Measurements from ENCODE around the gene TAF5L.
"Not testable (repeated sequence)": the region's sequence is repeated elsewhere in the genome, so short reads cannot be mapped to it uniquely, and the experiment has no call there.

Gene TAF5L

DNA sequence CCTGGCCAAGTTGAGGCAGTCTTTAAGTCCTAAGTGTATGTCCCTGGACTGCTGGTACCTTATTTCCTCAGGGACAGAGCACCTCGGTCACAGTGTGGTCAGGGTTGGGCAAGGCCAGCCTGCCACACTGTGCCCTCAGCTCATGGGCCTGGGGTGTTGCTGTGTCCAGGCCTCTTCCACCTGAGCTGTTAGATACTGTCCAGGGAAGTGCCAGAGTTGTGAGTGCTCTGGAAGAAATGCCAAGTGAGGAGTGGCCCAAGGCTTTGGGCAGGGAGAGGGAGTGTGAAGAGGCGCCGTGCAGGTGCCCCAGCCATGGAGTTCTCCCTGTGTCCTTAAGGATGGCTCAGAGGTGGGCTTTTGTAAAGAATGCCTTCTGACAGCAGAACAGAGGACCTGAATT lies 15.4 kb upstream of the TAF5L start:
- DNase-seq: no peak

- DNase-seq: no peak
Measured at GRCh38 chr1:229640455-229640854, 14.5 kb upstream of the TAF5L start.

DNA sequence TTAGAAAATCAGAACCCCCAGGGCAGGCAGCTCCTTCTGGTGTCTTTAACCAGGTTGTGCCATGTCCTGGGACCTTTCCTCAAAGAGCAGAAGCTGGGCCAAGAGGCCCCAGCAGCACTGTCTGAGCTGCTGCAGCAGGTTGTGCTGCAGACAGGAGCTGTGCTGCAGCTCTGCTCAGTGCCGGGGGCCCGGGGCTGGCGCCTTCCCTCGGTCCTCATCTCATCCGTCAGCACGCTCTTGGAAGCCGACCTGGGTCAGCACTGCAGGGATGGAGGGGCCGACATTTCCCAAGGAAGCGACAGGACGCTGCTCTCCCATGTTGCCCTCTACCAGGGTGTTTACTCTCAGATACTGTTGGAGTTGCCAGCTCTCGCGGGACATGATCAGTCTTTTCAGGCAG lies 11.8 kb upstream of the TAF5L start:
- DNase-seq: no peak

DNA sequence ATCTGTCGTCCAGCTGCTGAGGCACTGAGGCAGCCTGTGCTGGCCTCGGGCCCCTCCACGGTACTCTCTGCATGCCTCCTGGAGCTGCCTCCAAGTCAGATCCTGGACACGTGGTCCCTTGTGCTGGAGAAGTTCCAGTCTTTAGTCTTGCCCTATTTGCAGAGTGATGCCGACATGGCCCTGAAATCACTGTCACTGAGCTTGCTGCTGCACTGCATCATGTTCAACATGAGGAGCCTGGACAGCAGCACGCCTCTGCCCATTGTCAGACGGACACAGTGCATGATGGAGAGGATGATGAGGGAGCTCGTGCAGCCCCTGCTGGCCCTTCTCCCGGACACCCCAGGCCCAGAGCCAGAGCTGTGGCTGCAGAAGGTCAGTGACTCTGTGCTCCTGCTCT lies 10.1 kb upstream of the TAF5L start:
- no peak for DNase-seq

DNA sequence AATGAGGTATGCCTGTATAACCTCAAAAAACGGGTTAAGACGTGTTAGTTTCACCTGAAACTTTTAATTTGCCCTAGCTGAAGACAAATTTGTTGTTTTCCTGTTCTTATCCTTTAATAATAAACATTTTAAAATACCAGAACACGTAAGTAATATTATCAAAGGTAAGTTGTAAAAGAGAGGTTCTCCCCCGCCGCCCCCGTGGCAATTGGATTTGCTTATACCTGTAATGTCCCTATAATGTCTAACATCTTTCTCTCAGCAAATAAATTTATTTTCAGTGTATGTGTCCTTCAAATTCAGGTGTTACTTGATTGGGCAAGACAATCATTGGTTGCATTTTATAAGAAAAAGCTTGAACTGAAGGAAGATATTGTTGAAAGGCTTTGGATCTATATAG lies 6.0 kb upstream of the TAF5L start:
- DNase-seq: no peak

DNA sequence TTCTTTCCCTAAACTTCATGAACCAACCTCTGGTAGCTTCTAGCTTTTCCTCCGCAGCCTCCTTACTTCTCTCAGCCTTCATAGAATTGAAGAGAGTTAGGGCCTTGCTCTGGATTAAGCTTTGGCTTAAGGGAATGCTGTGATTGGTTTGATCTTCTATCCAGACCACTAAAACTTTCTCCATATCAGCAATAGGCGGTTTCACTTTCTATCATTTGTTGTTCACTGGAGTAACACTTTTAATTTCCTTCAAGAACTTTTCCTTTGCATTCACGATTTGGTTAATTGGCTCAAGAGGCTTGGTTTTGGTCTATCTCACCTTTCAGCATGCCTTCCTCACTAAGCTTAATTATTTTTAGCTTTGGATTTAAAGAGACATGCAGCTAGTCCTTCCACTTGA lies 5.2 kb upstream of the TAF5L start:
- no peak for DNase-seq

DNA sequence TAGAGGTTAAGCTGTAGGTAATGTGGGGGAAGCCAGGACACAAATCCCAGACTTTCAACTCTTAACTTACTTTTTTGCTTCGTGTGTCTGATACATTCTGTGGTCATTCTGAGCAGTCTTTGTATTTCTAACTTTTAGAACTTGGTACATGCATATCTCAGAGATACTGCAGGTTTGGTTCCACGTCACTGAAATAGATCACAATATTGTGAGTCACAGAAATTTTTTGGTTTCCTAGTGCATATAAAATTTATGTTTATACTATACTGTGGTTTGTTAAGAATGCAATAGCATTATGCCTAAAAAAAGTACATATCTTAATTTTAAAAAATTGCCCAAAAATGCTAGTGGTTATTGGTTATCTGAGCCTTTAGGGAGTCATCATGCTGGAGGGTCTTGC lies 3.3 kb upstream of the TAF5L start:
- no peak for DNase-seq

DNA sequence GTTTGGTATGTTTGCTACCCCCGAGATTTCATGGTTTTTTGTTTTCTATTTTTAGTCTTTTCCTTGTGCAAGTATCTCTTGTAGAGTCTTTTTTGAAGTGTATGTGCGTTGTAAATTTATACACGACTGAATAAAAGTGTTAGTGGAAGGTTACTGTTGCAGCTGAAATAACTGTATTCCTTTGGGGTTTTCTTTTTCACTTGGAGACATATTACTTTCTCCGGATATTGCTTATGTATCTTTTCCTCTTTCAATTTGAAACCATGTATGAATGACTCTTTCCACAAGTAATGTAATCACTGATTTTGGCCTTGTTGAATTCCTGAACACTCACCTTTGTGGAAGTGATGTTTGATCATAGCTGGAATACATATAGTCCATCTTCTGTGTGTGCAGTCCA lies 1.1 kb upstream of the TAF5L start:
- DNase-seq: no peak

DNA sequence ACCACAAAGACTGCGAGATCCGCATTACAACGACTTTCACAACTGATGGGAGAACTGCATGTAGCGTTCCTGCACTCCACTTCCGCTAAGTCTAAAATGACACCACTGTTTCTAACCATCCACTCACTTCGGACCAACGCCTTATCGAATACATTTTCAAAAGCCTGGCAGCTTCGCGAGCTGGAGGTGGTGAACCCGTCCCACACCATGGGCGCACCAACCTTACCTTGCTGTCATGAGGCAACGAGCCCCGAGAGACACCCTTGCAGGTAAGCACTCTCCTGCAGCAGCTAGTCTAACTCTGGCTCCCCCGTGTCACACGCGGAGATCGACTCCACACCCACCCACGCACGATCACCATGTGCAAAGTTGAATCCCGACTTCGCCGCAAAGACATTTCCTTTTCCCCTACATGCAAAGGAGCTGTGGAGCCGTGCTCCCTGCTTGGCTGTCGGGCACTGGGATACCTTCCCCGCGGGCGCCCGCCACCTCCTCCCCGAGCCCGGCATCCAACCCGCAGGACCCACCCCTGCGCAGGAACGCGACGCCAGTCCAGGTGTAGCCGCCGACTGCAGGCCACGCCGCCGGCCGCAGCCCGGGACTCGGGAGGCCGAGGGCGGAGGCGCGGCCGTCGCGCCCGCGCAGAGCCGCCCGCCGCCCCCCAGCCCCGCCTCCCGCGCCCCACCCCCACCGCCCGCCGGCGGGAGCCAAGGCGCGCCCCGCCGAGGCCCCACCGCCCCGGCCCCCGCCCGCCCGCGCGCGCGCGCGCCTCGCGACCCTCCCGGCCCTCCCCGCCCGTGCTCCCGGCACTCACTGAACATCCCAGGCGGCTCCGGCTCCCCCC lies 629 bp downstream of the TAF5L start:
- peak; percentile 33 for DNase-seq

DNA sequence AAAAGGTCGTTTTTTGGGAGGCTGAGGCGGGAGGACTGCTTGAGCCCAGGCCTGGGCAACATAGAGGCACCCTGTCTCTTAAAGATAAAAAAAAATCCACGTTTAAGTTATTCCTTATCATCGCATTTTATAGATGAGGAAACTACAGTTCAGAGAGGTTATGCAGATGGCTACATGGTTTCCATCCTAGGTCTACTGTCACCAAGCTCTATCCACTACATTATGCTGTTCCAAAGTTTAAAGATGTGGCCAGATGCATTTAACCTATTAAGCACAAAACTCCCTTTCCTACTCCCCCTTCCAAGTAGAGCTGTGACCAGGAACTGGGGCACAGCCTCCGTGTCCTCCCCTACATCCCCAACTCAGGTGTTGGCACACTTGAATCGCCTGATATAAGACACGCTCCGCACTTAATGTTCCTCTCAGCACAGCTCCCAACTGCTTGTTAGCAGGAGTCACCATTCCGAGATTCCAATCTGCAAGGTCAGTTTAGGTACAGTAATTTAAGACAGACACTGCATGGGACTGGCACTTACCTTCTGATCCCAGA lies 1.3 kb downstream of the TAF5L start:
- no peak for DNase-seq

DNA sequence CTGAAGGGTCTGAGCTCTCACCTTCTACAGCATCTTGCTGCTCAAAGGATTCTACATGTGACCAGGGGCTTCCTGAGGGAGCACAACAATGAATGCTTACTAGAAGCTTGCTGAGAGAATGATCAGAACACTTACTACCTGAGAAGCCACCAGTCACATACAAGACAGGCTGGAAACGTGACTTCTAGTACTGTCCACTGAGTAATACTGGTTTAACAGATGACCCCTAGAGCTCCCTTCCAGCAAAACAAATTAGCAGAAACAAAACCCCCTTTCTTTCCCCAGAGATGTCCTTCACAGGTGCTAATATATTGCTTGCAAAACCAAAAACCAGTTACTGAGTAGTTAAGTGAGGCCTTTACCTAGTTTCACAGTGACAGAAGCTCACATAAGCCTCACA lies 2.1 kb downstream of the TAF5L start:
- no peak for DNase-seq

DNA sequence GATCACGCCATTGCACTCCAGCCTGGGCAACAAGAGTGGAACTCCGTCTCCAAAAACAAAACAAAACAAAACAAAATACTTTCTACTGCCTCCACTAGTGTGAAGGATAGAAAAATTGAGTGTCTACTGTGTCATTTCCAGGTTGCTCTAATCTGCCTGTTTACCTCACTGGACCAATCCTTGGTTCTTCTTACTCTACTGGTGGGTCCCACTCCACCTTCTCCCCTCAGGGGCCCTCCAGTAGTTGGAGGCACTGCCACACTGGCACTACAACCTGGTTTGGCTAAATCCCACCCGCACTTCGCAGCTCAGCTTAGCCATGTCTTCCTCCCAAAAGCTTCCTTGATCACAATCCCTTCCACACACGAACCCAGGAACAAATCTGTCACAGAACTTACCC lies 2.7 kb downstream of the TAF5L start:
- DNase-seq: no peak

DNA sequence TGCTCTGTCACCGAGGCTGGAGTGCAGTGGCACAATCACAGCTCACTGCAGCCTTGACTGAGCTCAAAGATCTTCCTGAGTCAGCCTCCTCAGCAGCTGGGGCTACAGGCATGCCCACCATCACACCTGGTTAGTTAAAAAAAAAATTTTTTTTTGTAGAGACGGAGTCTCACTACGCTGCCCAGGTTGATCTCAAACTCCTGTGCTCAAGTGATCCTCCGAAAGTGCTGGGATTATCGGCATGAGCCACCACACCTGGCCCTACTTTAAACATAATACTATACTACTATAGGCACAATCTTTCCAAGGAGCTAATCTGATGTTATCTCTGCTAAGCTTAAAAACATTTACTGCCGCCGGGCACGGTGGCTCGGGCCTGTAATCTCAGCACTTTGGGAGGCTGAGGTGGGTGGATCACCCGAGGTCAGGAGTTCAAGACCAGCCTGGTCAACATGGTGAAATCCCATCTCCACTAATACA lies 3.2 kb downstream of the TAF5L start:
- DNase-seq: not testable (repeated sequence)

- DNase-seq: no peak
Measured at GRCh38 chr1:229621663-229622062, 4.3 kb downstream of the TAF5L start.

DNA sequence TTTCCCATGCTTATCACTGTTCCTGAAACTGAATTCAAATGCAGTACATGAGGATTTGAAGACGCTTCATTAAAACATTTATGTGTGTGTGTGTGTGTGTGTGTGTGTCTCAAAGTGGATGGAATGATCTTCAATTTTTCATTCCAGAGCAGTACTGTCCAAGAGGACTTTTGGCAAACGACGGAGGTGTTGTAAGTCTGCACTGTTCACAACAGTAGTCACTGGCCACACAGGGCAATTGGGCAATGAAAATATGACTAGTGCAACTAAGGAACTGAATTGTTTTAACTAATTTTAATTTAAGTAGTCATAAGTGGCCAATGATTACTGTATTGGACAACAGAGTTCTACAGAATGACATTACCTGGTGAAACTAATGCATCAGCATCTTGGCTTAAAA lies 5.0 kb downstream of the TAF5L start:
- DNase-seq: no peak

DNA sequence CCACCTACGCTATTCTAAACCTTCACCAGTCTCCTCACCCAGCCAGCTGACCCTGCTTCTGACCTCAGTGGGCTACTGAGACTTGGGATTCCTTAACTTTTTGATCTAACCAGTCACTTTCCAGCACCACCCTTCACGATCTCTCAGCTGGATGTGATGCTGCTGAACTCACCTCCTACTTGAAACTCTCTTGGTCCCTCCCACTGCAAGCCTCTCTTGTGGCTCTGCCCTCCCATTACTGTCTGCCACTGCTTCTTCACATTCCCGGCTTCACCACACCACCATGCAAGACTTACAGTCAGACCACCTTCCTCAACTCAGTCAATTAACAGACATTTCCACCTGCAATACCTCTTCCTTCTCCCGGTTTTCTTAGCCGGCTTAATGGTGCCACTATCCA lies 6.3 kb downstream of the TAF5L start:
- no peak for DNase-seq

GRCh38 chr1:229619002-229619401 lies 6.9 kb downstream of the TAF5L start:
- no peak for DNase-seq

DNA sequence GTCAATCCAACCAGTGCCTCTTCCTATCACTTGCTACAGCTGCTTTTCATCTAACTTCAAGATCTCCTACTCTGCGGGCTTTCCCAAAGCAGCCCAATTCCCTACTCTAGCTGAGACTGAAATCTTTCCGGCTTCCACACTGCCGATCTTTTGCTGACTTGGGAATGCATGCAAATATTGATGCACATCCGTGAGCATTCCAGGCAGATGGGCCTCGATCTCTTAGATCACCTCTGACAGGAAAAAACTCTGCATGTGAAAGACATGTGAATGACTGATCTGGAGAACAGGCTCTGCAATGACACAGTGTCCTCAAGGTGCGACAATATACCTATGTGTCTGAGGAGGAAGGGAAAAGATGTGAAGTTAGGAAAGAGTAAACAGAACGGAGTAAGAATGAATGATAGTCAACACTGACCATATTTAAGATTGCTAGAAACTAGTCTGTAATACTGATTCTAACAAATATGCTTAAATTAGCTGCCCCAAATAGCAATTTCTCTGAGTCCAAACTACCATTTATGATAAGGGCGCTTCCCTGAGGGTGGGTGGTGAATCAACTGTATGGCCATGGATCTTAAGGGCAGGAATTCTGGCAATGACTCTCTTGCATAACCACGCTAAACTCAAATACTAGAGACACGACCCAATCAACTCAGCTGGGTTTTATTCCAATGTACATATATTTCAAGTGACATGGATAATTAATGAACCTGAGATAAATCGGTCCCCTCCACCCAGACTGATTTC lies 8.4 kb downstream of the TAF5L start:
- DNase-seq: no peak

GRCh38 chr1:229614701-229615100 lies 11.2 kb downstream of the TAF5L start:
- DNase-seq: no peak

DNA sequence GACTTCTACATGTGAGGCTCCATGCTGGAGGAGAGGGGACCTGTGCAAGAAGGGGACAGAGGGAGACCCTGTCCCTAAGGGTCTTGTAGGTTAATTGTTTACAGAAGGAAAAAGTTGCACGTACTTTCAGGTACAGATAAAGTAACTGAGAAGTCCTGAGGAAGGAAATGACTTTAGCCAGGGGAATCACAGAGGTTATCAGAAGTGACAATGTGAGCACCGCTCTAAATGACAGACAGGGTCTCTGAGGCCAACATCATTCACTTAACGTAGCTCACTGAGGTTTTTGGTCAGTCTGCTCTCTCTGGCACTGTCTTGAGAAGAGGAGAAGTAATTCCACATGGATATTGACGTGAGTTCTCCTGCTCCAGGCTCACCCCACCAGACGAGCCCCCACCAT lies 12.0 kb downstream of the TAF5L start:
- DNase-seq: no peak

- no peak for DNase-seq
Measured at GRCh38 chr1:229608590-229608989, 17.3 kb downstream of the TAF5L start.

- no peak for DNase-seq
Measured at GRCh38 chr1:229607370-229607769, 18.6 kb downstream of the TAF5L start.

- no peak for DNase-seq
Measured at GRCh38 chr1:229603371-229604005, 22.4 kb downstream of the TAF5L start.

GRCh38 chr1:229600229-229600628 lies 25.7 kb downstream of the TAF5L start:
- no peak for DNase-seq

Measured in GF-D8 (cell line).